HEK293 (cell line): ENCODE results near the gene GBF1.

ENCODE experiments used
- HIC1 ChIP-seq: fragments of 450-650 bp; formaldehyde crosslinking; IDR thresholded peaks from 2 replicates; pipeline ENCODE4 v1.5.1; 2016; ENCODE audit warnings: missing biosample characterization, missing genetic modification characterization
- MYNN ChIP-seq: fragments of 450-650 bp; formaldehyde crosslinking; IDR thresholded peaks from 2 replicates; pipeline ENCODE4 v1.5.1; 2016; ENCODE audit warnings: missing biosample characterization, missing genetic modification characterization, borderline replicate concordance
- PBX3 ChIP-seq: sonication (generic); formaldehyde crosslinking; IDR thresholded peaks from 2 replicates; pipeline ENCODE4 v1.8.1; 2022; ENCODE audit warnings: mild to moderate bottlenecking, moderate library complexity, missing genetic modification reagents
- TRIM28 ChIP-seq: IDR thresholded peaks from 2 replicates; pipeline ENCODE4 v1.6.1; 2011; ENCODE audit warnings: low read length, control low read depth, borderline replicate concordance
- TSHZ1 ChIP-seq: fragments of 450-650 bp; formaldehyde crosslinking; IDR thresholded peaks from 2 replicates; pipeline ENCODE4 v1.5.1; 2016; ENCODE audit warnings: missing biosample characterization, missing genetic modification characterization, borderline replicate concordance
- ZFP3 ChIP-seq: fragments of 450-650 bp; formaldehyde crosslinking; IDR thresholded peaks from 2 replicates; pipeline ENCODE4 v1.5.1; 2016; ENCODE audit warnings: low read depth, missing biosample characterization, missing genetic modification characterization
- ZFP69B ChIP-seq: fragments of 450-650 bp; formaldehyde crosslinking; IDR thresholded peaks from 2 replicates; pipeline ENCODE4 v1.5.1; 2016; ENCODE audit warnings: missing biosample characterization, missing genetic modification characterization
- ZIC2 ChIP-seq: fragments of 450-650 bp; formaldehyde crosslinking; IDR thresholded peaks from 2 replicates; pipeline ENCODE4 v1.5.1; 2016; ENCODE audit warnings: missing biosample characterization, missing genetic modification characterization
- ZNF10 ChIP-seq: fragments of 450-650 bp; formaldehyde crosslinking; IDR thresholded peaks from 2 replicates; pipeline ENCODE4 v1.5.1; 2017; ENCODE audit warnings: missing biosample characterization, missing genetic modification characterization
- ZNF114 ChIP-seq: fragments of 450-650 bp; formaldehyde crosslinking; IDR thresholded peaks from 2 replicates; pipeline ENCODE4 v1.5.0; 2017; ENCODE audit warnings: missing biosample characterization, missing genetic modification characterization
- ZNF202 ChIP-seq: fragments of 450-650 bp; formaldehyde crosslinking; IDR thresholded peaks from 2 replicates; pipeline ENCODE4 v1.5.1; 2016; ENCODE audit warnings: missing biosample characterization, missing genetic modification characterization, borderline replicate concordance
- ZNF362 ChIP-seq: fragments of 450-650 bp; formaldehyde crosslinking; IDR thresholded peaks from 2 replicates; pipeline ENCODE4 v1.5.1; 2016; ENCODE audit warnings: missing biosample characterization, missing genetic modification characterization
- ZNF366 ChIP-seq: fragments of 450-650 bp; formaldehyde crosslinking; conservative IDR thresholded peaks from 2 replicates; pipeline ENCODE4 v1.5.1; 2016; ENCODE audit warnings: missing biosample characterization, missing genetic modification characterization
- ZNF48 ChIP-seq: fragments of 450-650 bp; formaldehyde crosslinking; IDR thresholded peaks from 2 replicates; pipeline ENCODE4 v1.5.1; 2016; ENCODE audit warnings: missing biosample characterization, missing genetic modification characterization
- ZNF488 ChIP-seq: fragments of 450-650 bp; formaldehyde crosslinking; IDR thresholded peaks from 2 replicates; pipeline ENCODE4 v1.5.1; 2016; ENCODE audit warnings: missing biosample characterization, missing genetic modification characterization
- ZNF561 ChIP-seq: fragments of 450-650 bp; IDR thresholded peaks from 2 replicates; pipeline ENCODE4 v1.5.1; 2018; ENCODE audit warnings: missing biosample characterization, missing genetic modification characterization, borderline replicate concordance
- ZNF580 ChIP-seq: fragments of 450-650 bp; formaldehyde crosslinking; IDR thresholded peaks from 2 replicates; pipeline ENCODE4 v1.5.1; 2016; ENCODE audit warnings: missing biosample characterization, missing genetic modification characterization
- ZNF645 ChIP-seq: fragments of 450-650 bp; formaldehyde crosslinking; IDR thresholded peaks from 2 replicates; pipeline ENCODE4; 2016; ENCODE audit warnings: missing biosample characterization, missing genetic modification characterization
- ZNF692 ChIP-seq: fragments of 450-650 bp; formaldehyde crosslinking; IDR thresholded peaks from 2 replicates; pipeline ENCODE4 v1.5.1; 2016; ENCODE audit warnings: missing biosample characterization, missing genetic modification characterization
- TF ChIP-seq, protein P1 (sequence below): fragments of 450-650 bp; formaldehyde crosslinking; IDR thresholded peaks from 2 replicates; pipeline ENCODE4 v1.5.1; 2016; ENCODE audit warnings: missing biosample characterization, missing genetic modification characterization
- TF ChIP-seq, protein P2 (sequence below): fragments of 450-650 bp; formaldehyde crosslinking; IDR thresholded peaks from 2 replicates; pipeline ENCODE4 v1.5.1; 2016; ENCODE audit warnings: missing biosample characterization, missing genetic modification characterization

Gene GBF1

DNA sequence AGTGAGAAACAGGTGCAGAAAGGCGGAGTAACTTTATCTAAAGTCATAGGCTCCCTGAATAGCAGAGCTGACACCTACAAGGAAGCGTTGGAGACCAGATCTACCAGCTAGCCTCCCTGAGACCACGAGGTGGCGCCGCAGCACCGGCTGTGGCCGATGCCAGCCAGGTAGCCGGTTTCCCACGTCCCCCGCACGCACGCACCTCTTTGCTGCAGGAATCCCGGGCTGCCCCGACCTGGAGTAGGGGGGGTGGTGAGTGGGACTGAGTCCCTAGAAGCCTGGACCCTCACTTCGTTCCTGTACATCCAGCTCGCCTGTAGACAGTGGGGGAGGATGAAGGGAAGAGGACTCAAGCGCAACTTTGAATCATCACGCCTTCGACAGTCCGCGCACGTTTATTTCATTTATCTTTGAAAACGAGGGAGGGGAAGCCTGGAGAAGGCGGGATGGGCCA, 15.5 kb upstream of the GBF1 start (continued):
- no peak for TF ChIP-seq ZNF10 (tag by site-specific recombination)
- peak; percentile 62; the same call in 1 of the 2 replicates for TF ChIP-seq ZNF561
- no peak for TF ChIP-seq ZNF114
- TF ChIP-seq ZNF48: no peak
- peak; percentile 98 for TF ChIP-seq ZNF366
- TF ChIP-seq PBX3 (CRISPR knock-in tag): no peak
- TF ChIP-seq TSHZ1 (tag by site-specific recombination): no peak
- TF ChIP-seq HIC1 (tag by site-specific recombination): no peak; the same call in 1 of the 2 replicates
- TF ChIP-seq ZNF692 (tag by site-specific recombination): peak; percentile 43; the same call in 1 of the 2 replicates
- TF ChIP-seq ZNF362: no peak
- no peak for TF ChIP-seq MYNN (tag by site-specific recombination)
- TF ChIP-seq ZIC2 (tag by site-specific recombination): no peak
- TF ChIP-seq, protein P1, sequence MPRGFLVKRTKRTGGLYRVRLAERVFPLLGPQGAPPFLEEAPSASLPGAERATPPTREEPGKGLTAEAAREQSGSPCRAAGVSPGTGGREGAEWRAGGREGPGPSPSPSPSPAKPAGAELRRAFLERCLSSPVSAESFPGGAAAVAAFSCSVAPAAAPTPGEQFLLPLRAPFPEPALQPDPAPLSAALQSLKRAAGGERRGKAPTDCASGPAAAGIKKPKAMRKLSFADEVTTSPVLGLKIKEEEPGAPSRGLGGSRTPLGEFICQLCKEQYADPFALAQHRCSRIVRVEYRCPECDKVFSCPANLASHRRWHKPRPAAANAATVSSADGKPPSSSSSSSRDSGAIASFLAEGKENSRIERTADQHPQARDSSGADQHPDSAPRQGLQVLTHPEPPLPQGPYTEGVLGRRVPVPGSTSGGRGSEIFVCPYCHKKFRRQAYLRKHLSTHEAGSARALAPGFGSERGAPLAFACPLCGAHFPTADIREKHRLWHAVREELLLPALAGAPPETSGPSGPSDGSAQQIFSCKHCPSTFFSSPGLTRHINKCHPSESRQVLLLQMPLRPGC (tag by site-specific recombination): 0 out of 2 replicates have a peak, but pooled peaks have one; percentile 26
- peak; percentile 59; the same call in 1 of the 2 replicates for TF ChIP-seq TRIM28
- TF ChIP-seq, protein P2, sequence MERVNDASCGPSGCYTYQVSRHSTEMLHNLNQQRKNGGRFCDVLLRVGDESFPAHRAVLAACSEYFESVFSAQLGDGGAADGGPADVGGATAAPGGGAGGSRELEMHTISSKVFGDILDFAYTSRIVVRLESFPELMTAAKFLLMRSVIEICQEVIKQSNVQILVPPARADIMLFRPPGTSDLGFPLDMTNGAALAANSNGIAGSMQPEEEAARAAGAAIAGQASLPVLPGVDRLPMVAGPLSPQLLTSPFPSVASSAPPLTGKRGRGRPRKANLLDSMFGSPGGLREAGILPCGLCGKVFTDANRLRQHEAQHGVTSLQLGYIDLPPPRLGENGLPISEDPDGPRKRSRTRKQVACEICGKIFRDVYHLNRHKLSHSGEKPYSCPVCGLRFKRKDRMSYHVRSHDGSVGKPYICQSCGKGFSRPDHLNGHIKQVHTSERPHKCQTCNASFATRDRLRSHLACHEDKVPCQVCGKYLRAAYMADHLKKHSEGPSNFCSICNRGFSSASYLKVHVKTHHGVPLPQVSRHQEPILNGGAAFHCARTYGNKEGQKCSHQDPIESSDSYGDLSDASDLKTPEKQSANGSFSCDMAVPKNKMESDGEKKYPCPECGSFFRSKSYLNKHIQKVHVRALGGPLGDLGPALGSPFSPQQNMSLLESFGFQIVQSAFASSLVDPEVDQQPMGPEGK (tag by site-specific recombination): no peak
- TF ChIP-seq ZNF202 (tag by site-specific recombination): no peak
- no peak for TF ChIP-seq ZNF645 (tag by site-specific recombination)
- TF ChIP-seq ZFP3 (tag by site-specific recombination): no peak
- no peak for TF ChIP-seq ZNF488
- TF ChIP-seq ZNF580 (tag by site-specific recombination): no peak
- TF ChIP-seq ZFP69B (tag by site-specific recombination): no peak
